Activated CD4-positive, alpha-beta T cell treated with anti-CD3 and anti-CD28 coated beads, Interleukin-10, Interleukin-2, amounts not matched to agents 100 ng/mL and 50 ng/mL, durations not matched to agents 16 hours and 8 hours (primary cell): ENCODE data around the gene C17orf67.

Experiments used
- DNase-seq: peaks from one replicate; pipeline ENCODE4 v3.0.0-alpha.2; 2020

The C17orf67 gene, protein sequence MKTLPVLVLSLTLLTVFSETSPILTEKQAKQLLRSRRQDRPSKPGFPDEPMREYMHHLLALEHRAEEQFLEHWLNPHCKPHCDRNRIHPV

DNA sequence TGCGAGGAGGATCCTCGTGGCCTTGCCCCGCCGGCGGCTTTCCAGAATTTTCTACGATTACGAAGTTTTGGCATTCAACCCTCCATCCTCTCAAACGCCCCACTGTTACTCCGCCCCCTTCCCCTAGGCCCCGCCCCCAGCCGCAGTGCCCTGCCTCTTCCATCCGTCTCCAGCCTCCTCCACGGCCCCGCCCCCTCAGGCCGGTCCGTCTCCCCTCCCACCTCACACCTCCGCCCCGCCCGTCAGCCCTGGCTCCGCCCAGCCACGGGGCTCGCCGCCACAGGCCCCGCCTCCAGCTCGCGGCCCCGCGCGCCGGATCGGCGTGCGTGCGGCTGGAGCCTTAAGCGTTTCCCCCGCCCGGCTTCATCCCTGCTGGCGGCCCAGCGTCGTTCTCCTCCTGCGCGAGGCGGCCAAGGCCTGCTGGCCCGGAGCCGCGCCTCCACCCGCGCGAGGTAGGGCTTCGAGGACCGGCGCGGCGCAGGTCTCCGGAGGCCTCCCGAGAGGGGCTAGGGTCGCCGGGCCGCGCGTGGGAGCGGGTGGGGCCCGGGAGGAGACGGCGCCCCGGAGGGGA, at the start of gene C17orf67, which contains the start of gene DGKE:
Gene C17orf67 (minus strand): TSS at position 112 of the 571 bp plus-strand sequence. CDS start 18,110 bp downstream, outside the sequence.
Gene DGKE (plus strand): TSS at position 343 of the 571 bp plus-strand sequence. CDS start 645 bp downstream, outside the sequence.
- DNase-seq = peak; percentile 99

DNA sequence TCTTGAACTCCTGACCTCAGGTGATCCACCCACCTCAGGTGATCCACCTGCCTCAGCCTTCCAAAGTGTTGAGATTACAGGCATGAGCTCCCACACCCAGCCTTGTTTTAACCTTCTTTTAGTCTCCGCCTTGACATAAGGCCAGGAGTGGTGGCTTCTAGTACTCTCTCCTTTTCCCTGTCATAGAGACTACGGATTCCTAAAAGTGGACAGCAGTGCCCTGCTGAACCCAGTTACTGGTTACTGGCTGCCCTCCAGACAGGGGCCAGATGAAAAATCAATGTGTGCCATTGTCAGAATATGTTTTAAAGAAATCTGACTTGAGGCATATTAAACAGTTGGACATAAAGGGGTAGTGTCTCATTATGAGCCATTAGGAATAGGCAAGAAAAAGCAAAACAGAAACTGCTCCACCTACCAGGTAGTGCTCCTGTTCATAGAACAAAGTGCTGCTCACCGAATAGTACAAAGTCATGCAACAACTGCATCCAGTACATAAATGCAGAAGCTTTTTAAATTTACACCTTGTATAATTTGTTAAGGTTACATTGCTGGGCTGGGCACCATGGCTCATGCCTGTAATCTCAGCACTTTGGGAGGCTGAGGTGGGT, 48.1 kb upstream of the C17orf67 start:
- DNase-seq = no peak

DNA sequence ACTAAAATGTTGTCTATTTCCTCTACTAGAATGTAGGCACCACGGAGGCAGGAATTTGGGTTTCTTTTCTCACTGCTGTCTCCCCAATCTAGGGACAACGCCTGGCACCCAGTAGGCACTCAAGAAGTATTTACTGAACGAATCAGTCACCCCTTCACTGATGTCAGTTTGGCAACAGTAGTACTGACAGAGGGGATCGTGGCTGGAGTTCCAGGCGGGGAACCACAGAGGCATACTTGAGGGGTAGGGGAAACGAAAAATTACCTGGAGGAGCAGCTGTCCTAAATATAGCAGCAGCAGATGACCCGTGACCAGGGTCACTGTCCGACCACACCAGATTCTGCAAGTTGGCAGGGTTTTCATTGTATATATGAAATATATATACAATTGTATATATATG, 46.9 kb upstream of the C17orf67 start:
- no peak for DNase-seq

DNA sequence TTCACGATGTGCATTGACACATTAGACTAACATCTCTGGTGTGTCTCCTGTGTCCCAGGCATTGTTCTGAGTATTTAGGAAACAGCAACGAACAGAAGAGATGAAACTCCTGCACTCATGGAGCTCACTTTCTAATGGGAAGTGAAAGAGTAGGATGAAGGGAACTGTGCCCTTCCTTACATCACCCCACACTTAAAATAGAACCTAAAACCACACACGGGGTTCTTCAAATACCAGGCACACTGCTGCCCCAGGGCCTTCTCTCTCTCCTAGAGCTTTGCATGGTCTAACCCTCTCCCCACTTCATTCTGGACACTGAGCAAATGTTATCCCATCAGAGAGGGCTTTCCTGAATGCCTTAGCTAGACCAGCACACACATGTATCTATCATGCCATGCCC, 46.4 kb upstream of the C17orf67 start:
- DNase-seq = no peak

DNA sequence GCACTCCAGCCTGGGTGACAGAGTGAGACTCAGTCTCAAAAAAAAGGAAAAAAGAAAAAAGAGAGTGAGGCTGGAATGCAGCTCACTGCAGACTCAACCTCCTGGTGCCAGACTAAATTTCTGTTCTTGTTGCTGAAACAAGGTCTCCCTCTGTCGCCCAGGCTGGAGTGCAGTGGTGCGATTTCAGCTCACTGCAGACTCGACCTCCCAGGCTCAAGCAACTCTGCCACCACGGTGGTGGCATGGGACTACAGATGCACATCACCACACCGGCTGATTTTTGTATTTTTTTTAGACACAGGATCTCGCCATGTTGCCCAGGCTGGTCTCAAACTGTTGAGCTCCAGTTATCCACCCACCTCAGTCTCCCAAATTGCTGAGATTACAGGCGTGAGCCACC, 45.6 kb upstream of the C17orf67 start:
- no peak for DNase-seq

DNA sequence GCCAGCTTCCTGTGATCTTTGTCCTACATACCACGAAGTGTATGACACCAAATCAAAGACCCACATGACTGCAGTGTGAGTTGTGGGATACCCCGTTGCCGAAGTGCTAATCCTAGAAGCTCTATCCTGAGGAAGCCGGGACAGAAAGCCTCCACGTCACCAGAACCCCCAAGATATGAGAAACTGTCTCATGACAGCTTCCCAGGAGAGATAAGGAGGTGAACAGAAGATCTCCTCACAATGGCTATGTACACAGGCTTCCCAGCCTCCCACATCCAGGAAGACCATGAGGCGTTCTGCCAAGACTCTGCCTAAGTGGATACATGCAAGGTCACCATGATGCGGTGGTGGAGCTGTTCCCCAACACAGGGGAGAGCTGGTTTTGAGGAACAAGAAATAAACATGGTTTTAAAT, 43.1 kb upstream of the C17orf67 start:
- no peak for DNase-seq

DNA sequence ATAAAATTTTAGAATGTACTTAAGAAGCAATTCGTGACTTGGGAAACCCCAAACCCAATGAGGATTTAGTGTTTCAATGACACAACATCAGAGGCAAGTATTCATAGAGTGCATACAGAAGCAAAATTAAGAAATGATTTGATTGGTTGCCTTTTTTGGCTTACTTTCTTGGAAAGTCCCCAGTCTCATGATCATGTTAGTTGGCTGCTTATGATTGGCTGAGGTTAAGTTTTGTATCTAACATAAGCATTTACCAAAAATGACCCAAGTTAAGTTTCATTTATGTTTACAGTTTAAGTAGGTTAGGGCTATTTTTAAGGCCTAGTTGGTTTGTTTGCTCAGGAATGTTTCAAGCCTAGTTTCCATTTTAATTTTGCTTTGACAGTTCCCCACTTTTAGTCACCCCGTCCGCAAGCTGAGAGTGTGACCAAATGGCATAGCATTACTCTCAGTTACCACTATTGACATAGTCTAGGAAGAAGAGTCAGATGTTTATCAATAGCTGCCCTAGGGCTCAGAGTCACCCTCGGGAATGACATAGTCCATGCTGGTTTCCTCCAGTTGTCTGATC, 36.4 kb upstream of the C17orf67 start:
- peak; percentile 28 for DNase-seq

DNA sequence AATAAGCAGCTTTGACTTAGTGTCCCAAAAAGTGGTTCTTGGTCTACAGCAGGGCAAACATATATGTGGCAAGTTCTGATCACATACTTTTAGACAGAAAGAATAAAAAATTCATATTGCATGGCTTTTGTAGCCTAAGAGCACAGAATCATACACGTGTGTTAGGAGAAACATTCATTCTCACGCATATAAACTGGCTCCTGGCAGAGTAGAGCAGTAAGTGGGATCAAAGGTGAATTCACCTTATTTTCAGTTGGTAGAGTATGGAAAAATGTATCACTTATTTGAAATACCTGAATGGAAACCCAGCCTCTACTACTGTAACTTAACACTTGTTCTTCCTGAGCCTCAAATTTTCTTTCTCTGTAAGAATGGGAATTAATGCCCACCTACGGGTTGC, 35.0 kb upstream of the C17orf67 start:
- no peak for DNase-seq

DNA sequence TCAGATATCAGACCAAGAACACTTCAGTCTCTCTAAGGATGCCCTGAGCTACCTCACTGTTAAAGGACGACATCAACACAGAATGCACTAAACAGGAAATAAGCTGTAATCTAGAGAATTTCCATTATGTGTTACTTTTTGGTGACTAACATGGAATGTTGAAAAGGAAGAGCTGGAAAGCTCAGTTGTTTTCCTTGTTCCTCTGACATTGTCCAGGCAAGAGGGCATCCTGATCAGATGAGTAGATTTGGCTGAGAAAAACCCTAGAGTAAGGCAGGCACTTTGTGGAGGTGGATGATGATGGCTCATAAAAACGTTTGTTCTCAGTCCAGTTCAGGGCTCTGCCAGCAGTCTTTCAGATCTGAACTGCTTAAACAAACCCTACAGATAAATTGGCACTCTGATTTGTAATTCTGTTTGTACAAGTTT, 34.2 kb upstream of the C17orf67 start:
- DNase-seq = no peak

DNA sequence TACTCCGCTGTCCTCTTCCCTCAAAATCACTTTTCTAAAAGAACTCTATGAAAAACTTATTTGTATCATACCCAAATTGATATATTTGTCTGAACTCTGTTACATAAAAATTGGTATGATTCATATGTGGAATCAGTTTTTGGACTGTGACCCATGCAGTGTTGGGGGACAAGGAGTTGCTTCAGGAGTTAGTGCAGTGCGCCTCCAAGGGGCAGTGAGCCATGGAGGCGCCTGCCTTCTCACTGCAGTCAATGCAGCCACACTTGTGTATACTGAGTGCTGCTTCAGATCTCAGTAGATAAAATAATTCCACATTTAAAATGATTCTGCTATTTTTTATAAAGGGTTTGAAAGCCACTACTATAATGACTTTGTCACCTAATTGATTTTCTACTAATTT, 32.8 kb upstream of the C17orf67 start:
- no peak for DNase-seq

DNA sequence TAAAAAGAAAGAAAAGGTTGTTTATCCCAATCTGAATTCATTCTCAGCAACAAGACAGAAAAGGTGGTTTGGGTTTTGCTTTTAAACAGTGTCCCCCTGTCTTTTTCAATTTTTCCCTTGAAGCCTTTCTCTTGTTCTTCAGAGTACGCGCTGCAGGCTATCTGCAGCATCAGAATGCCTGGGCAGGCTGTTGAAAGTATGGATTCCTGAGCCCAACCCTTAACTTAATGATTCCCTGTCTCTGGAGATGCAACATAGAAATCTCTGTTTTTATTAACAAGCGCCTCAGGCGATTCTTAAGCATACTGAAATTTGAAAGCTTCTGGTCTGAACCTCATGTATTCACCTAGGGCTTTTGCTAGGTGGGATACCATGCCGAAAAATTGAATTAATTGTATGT, 32.4 kb upstream of the C17orf67 start:
- no peak for DNase-seq

DNA sequence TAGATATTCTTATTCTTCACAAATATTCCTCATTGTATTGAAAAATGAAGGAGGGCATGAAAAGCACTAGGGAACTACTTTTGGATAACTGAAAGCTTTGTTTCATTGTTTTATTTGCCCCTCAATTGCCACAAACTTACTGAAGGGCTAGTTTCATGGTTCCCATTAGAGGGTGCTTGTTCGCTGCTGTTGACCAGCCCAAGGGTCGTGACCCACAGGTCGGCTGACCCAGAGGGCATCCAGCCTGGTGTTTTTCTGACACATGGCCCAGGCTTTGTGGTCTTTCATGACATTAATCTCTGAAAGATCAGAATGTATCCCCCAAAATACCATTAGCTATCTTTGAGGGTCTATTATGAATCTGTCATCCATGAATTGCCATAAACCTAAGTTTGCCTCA, 30.3 kb upstream of the C17orf67 start:
- DNase-seq = no peak

DNA sequence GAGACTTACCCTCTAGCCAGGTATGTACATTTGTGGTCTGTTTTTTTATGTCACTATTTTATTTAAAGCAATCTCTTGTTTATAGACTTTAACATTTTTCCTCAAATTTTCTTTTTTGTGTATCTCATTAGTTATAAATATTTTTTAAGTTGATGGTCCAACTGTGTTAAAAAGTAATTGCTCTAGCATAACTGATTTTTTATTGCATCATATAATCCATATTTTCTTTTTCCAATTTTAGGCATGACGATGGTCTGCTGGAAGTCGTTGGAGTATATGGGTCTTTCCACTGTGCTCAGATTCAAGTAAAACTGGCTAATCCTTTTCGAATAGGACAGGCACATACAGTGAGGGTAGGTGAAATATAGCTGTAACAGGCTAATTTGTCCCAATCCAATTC, 28.2 kb upstream of the C17orf67 start:
- no peak for DNase-seq

DNA sequence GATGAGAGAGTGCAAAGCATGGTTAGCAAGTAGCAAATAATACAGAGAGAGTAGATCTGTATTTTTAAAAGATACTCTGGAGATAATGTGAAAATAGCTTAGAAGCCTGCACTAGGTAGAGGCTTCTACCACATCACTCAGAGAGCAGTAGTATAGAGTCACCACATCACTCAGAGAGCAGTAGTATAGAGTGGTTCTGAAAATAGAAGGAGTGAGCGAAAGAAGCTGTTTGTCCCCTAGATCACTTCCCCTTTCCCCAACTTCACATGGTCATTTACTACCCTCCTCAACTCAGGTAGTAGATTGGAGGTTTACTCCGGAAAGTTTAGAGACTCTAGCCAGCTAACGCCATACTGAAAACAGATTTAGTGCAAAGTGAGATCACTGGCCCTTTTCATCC, 17.3 kb upstream of the C17orf67 start:
- no peak for DNase-seq

DNA sequence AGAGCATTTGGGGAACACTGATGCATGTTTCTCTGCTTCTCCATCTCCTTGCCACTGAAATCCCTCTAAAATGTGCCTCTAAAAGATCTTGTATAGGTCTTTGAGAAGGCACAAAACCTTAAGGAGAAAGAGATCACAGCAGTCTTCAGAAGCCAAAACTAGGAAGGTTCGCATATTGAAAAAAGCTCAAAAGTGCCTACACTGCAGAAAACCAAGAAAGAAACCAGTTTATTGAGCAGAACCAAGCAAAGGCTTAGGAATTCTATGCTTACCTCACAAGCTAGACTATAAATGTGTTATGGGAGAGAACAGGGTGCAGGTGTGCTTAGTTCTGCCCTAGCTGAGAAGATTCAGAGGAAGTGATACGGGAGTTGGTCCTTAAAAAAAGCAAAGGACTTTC, 16.9 kb upstream of the C17orf67 start:
- DNase-seq = no peak

DNA sequence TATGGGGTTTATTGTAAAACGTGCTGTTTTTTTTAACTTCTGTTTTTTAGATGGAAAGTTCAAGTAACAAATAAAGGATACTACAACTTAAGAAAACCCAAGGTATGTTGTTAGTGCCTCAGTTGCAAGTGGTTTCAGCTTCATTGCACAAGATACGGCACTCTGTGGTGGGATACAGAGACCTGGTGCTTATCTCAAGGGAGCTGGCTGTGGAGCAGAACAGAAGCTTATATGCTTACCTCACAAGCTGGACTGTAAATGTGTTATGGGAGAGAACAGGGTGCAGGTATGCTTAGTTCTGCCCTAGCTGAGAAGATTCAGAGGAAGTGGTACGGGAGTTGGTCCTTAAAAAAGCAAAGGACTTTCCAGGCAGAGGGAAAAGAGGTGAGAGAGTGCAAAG, 15.4 kb upstream of the C17orf67 start:
- no peak for DNase-seq

DNA sequence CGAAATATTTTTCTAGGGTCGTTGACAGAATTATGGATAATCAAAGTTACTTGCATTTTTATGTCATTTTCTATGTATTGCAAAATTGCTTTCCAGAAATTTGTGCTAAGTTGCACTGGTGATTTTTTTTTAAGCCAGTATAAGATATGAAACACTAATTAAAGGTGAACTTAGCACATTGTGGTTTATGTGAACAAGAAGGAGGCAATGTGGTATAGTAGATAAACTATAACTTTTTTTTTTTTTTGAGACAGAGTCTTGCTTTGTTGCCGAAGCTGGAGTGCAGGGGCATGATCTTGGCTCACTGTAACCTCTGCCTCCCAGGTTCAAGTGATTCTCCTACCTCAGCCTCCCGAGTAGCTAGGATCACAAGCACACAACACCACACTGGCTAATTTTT, 13.4 kb upstream of the C17orf67 start:
- DNase-seq = no peak

DNA sequence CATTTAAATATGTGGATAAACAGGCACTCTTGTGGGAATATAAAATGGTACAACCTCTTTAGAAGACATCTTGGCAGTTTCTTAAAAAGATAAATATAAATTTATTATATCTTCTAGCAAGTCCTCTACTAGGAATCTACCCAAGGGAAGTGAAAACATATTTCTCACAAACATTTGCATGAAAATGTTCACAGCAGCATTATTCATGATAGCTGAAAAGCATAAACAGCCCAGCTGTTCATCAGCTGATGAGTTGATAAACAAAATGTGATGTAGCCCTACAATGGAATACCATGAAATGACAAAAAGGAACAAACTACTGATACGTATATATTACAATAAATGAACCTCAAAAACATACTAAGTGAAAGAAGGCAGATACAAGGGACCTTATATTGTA, 12.2 kb upstream of the C17orf67 start:
- no peak for DNase-seq

DNA sequence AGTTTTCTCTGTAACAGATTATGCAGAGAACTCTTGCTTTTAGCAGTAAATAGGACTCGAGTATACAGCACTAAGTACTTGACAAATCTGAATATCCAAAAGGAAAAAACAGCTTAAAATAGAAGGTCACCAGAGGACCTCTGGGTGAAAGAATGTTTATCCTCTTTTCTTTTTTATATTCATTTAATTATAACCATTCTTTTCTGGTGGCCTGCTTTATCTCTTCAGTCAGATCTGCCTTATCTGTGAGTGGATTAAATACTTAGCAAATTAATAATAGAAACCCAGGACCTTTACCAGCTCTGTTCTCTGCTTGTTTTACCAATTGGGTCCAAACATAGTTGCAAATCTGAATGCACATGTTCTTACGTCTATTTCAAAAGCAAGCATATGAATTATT, 8.9 kb upstream of the C17orf67 start:
- no peak for DNase-seq

DNA sequence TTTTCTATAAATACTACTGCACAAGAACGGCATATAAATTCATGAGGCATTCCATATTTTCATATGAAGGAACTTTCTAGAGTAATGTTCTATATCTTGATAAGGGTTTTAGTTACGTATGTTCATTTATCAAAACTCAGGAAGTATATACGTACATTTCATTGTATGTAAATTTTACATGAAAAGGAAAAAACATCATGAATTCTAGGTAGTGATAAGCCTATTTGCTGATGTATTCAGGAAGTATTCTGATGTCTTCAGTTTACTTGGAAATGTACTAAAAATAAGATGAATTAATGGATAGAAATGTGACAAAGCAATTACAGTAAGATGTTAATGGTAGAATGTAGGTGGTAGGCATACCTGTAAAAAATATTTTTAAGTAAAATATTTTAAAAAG, 5.0 kb upstream of the C17orf67 start:
- DNase-seq = no peak

DNA sequence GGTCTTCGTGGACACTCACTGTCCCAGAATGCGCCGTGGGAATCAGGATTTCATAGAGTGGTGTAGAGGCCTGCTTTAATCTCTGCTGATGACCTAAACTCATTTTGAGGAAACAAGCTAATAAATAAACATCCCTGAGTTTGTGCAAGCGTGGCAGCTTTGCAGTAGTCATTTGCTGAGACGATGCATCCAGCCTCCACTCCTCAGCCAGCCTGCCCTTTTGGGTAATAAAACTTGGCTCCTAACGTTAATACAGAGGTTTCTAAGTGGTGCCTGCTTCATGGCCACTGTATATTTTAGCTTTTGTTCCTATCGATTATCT, 1.5 kb upstream of the C17orf67 start:
- no peak for DNase-seq

DNA sequence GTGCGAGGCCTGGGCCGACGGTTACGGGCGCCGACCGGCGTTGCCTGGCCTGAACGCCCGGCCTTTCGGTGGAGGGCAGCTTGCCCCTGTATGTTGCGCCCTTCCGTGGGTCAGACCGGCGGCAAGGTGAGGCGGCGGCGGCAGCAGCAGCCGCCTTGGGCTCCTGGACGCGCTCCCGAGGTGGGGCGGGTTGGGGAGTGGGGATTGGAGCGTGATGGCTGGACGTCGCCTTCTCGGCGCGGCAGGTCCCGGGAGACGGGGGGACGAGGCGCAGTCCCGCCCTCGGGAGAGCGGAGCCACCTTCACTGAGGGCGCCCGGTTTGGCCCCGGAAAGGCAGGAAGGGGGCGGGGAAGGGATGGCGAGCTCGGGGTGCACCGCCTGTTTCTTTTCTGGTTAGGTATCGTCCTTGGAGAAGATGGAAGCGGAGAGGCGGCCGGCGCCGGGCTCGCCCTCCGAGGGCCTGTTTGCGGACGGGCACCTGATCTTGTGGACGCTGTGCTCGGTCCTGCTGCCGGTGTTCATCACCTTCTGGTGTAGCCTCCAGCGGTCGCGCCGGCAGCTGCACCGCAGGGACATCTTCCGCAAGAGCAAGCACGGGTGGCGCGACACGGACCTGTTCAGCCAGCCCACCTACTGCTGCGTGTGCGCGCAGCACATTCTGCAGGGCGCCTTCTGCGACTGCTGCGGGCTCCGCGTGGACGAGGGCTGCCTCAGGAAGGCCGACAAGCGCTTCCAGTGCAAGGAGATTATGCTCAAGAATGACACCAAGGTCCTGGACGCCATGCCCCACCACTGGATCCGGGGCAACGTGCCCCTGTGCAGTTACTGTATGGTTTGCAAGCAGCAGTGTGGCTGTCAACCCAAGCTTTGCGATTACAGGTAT, 902 bp upstream of the C17orf67 start:
- peak; percentile 79 for DNase-seq

DNA sequence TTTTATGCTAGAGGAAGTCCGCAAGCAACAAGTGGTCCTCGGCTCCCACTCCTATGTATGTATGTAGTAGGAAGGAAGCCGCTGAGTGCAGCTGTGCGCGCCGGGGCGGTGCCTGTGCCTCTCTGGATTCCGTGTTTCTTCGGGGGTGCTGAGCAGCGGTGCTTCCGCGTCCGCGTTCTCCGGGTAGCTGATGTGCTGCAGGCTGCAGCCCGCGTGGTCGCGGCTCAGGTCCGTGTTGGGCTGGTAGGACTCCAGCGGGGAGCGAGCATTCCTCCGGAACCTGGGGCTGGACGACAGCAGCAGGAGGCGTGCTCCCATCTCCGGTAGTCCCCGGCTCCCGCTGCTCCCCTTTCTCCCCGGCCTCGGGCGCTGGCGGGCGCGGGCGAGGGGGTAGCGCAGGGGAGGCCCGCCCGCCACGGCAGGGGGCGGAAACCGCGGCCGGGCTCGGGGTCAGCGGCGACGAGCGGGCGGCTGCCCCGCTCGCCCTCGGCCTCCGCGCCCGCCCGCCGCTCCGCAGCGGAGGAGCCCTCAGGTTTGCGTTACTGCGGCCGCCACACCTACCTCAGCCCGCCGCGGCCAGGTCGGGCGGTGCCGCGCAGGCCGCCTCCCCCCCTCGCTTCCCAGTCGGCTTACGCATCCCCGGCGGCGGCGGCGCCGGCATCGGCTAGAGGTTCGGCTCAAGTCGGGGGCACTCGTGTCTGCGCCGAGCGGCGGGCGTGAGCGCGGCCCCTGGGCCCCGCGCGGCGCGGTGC, 487 bp downstream of the C17orf67 start:
- peak; percentile 80 for DNase-seq
